Testis (tissue), 3 donors: ENCODE data around the gene KCTD19. TPM values are rescaled to one million over a fixed set of nuclear protein-coding genes. Genes with fewer than 3 reads are reported as not detected.

ENCODE experiments used
- DNase-seq: peaks from one replicate; pipeline ENCODE4 v3.0.0-alpha.2; 2019
- H3K27ac ChIP-seq, 2 donors: fragments of 200-600 bp; sonication (generic); one replicate each; pipeline ENCODE4 v1.5.1; 2019
- H3K27me3 ChIP-seq: fragments of 200-600 bp; sonication (generic); one replicate; pipeline ENCODE4 v1.5.1; 2019
- H3K36me3 ChIP-seq: fragments of 200-600 bp; sonication (generic); one replicate; pipeline ENCODE4 v1.5.1; 2017; ENCODE audit warnings: low read depth; ENCODE audit errors: missing control alignments
- H3K4me1 ChIP-seq: fragments of 200-600 bp; sonication (generic); one replicate; pipeline ENCODE4 v1.5.1; 2019
- H3K4me3 ChIP-seq, 2 donors: fragments of 200-600 bp; sonication (generic); one replicate each; pipeline ENCODE4 v1.5.1; 2017 to 2019
- H3K9me3 ChIP-seq: fragments of 200-600 bp; sonication (generic); one replicate; pipeline ENCODE4 v1.5.1; 2017
- CTCF ChIP-seq, 3 experiments: fragments of 450-650 bp in 2 of 3; fragments of 200-600 bp in 1 of 3; sonication (generic) in 1 of 3; IDR thresholded peaks; one replicate each; pipeline ENCODE4 v1.5.1; 2016 to 2019; ENCODE audit warnings: antibody characterized with exemption in 3 of 3, mild to moderate bottlenecking in 2 of 3, moderate library complexity in 1 of 3
- POLR2A ChIP-seq: fragments of 450-650 bp; IDR thresholded peaks from one replicate; pipeline ENCODE4 v1.6.1; 2017; ENCODE audit warnings: antibody characterized with exemption, mild to moderate bottlenecking, moderate library complexity
- WGBS, 2 donors: methylation state at CpG; one replicate each; pipeline ENCODE4 v1.1.5; 2018; 5-methylcytosine and 5-hydroxymethylcytosine counted together
- intact Hi-C: fragments of 100-400 bp; cut with DNase I; formaldehyde crosslinking; loops from one replicate; pipeline ENCODE4 v1.15.1; 2023; ENCODE audit warnings: low total_unique reads
- polyA plus RNA-seq: library from polyadenylated mRNA; stranded (reverse); fragments of 350-450 nt; fragmentation: Illumina TruSeq; extraction: RNeasy Lipid Tissue Mini Kit (QIAGEN cat#74804); gene quantifications from one replicate; pipeline ENCODE4 v1.2.3, GENCODE V29; 2014; ENCODE audit warnings: low read depth, low replicate concordance; ENCODE audit not compliant: insufficient read depth
- total RNA-seq, 2 donors: library from RNA; depleted of rRNA; stranded (reverse); fragments of >200 nt; gene quantifications; one replicate each; pipeline ENCODE4 v1.2.3, GENCODE V29; 2016

KCTD19 gene
- total and polyA plus RNA-seq, 3 donors from 2014 or later: 59.2 to 144 (median 102) TPM

GRCh38 chr16:67252609-67253497, 73.7 kb downstream of the KCTD19 start:
- no peak overlapping the region for H3K27ac ChIP-seq
- peaks cover 3% of the 10 kb centered on the region for H3K4me1 ChIP-seq
- DNase-seq: no peak
- 92 to 97% methylated on average over 3 to 4 of the region's 4 CpGs for WGBS, 2 donors
- H3K4me3 ChIP-seq: no peak overlapping the region
- intact Hi-C loops: no loop called here
- TF ChIP-seq CTCF (IDR thresholded peaks at IDR 0.05): no peak
- no peak for TF ChIP-seq POLR2A
- H3K9me3 ChIP-seq: no peaks in the 10 kb centered on the region
- H3K36me3 ChIP-seq: no peaks in the 10 kb centered on the region
- H3K27me3 ChIP-seq: no peaks in the 10 kb centered on the region

- Histone ChIP-seq H3K4me1 (peaks cover 13% of the 10 kb centered on the region), H3K27ac (no peak overlapping the region), H3K4me3 (no peak overlapping the region), H3K27me3 (no peaks in the 10 kb centered on the region), H3K9me3 (no peaks in the 10 kb centered on the region), H3K36me3 (no peaks in the 10 kb centered on the region)
- WGBS, 2 donors: 67 to 71% methylated on average over 4 of the region's 4 CpGs
- no peak for DNase-seq
- TF ChIP-seq POLR2A (no peak), CTCF (IDR thresholded peaks at IDR 0.05) (no peak)
- intact Hi-C loops: no loop called here
Measured at GRCh38 chr16:67250045-67250327, 76.6 kb downstream of the KCTD19 start.

- H3K27me3 ChIP-seq: no peaks in the 10 kb centered on the region
- TF ChIP-seq POLR2A: no peak
- TF ChIP-seq CTCF (IDR thresholded peaks at IDR 0.05): no peak
- WGBS, 2 donors: 19 to 29% methylated on average over 12 to 17 of the region's 22 CpGs
- H3K36me3 ChIP-seq: no peaks in the 10 kb centered on the region
- DNase-seq: no peak
- H3K27ac ChIP-seq: no peak overlapping the region
- intact Hi-C loops: no loop called here
- no peaks in the 10 kb centered on the region for H3K9me3 ChIP-seq
- peaks cover 19% of the 10 kb centered on the region for H3K4me1 ChIP-seq
- H3K4me3 ChIP-seq: peak overlapping the region; percentile 54 to 59
Measured at GRCh38 chr16:67249178-67250044, 77.1 kb downstream of the KCTD19 start.

GRCh38 chr16:67248401-67249177, 78.0 kb downstream of the KCTD19 start, which contains the start of gene SLC9A5:
TSS of gene SLC9A5 (plus strand) at chr16:67248979. CDS start at chr16:67249015, 36 bp downstream.
- intact Hi-C loops: no loop called here

More at GRCh38 chr16:67248401-67249177, 78.0 kb downstream of the KCTD19 start, which contains the start of gene SLC9A5:
- H3K9me3 ChIP-seq: no peaks in the 10 kb centered on the region
- DNase-seq: no peak
- TF ChIP-seq CTCF (IDR thresholded peaks at IDR 0.05) (peak in 1 of 3 experiments; percentile 17), POLR2A (no peak)
- peak within 1 kb of the TSS; percentile 74 to 76 for H3K4me3 ChIP-seq
- H3K27me3 ChIP-seq: no peaks in the 10 kb centered on the region
- H3K36me3 ChIP-seq: no peaks in the 10 kb centered on the region
- H3K27ac ChIP-seq: peak within 1 kb of the TSS in 1 of 2 donors; percentile 59
- H3K4me1 ChIP-seq: peaks cover 27% of the 10 kb centered on the region
- WGBS, 2 donors: 0% methylated on average over 5 to 75 of the region's 75 CpGs
